Liver (tissue), 9 donors: ENCODE results near the gene MIPEP. TPM values are rescaled to one million over a fixed set of nuclear protein-coding genes. Genes with fewer than 3 reads are reported as not detected.

Experiments
- DNase-seq: peaks from one replicate; pipeline ENCODE4 v3.0.0-alpha.2; 2017; ENCODE audit warnings: low spot score
- H3K27ac ChIP-seq, 2 donors: one replicate each; pipeline ENCODE4 v1.7.0; 2013; ENCODE audit warnings: inconsistent platforms in 2 of 2, low read length in 2 of 2, control low read depth in 1 of 2, low read depth in 1 of 2, mild to moderate bottlenecking in 1 of 2
- H3K27me3 ChIP-seq, 4 donors: one replicate each; pipeline versions ENCODE4 v1.6.1 to v1.7.0; 2013; ENCODE audit warnings: low read length in 3 of 4, inconsistent platforms in 1 of 4, mild to moderate bottlenecking in 1 of 4, moderate library complexity in 1 of 4; ENCODE audit not compliant: control insufficient read depth in 4 of 4, insufficient read depth in 4 of 4
- H3K36me3 ChIP-seq, 4 donors: one replicate each; pipeline versions ENCODE4 v1.6.1 to v1.7.0; 2013; ENCODE audit warnings: low read length in 3 of 4, mild to moderate bottlenecking in 3 of 4, low read depth in 1 of 4, moderate library complexity in 1 of 4; ENCODE audit not compliant: control insufficient read depth in 4 of 4, insufficient read depth in 3 of 4
- H3K4me1 ChIP-seq, 4 donors: one replicate each; pipeline versions ENCODE4 v1.6.1 to v1.7.0; 2013; ENCODE audit warnings: low read length in 3 of 4, mild to moderate bottlenecking in 3 of 4, moderate library complexity in 1 of 4; ENCODE audit not compliant: control insufficient read depth in 4 of 4, insufficient read depth in 4 of 4
- H3K4me3 ChIP-seq, 3 donors: one replicate each; pipeline versions ENCODE4 v1.6.1 to v1.7.0; 2013; ENCODE audit warnings: low read length in 3 of 3, control low read depth in 1 of 3, low read depth in 1 of 3, mild to moderate bottlenecking in 1 of 3
- H3K9ac ChIP-seq, 2 donors: one replicate each; pipeline ENCODE4 v1.7.0; 2013; ENCODE audit warnings: low read length in 2 of 2, mild to moderate bottlenecking in 2 of 2, moderate library complexity in 2 of 2, control low read depth in 1 of 2, low read depth in 1 of 2
- H3K9me3 ChIP-seq, 4 donors: one replicate each; pipeline versions ENCODE4 v1.6.1 to v1.7.0; 2013; ENCODE audit warnings: low read length in 3 of 4; ENCODE audit not compliant: control insufficient read depth in 4 of 4
- EGR1 ChIP-seq, 2 donors: IDR thresholded peaks; 2 replicates each; pipeline ENCODE4 v1.6.1; 2016 to 2018; ENCODE audit warnings: antibody characterized with exemption in 2 of 2, low read depth in 2 of 2
- FOXA1 ChIP-seq: IDR thresholded peaks from 2 replicates; pipeline ENCODE4 v1.6.1; 2016; ENCODE audit warnings: antibody characterized with exemption
- FOXA2 ChIP-seq: IDR thresholded peaks from 2 replicates; pipeline ENCODE4 v1.6.1; 2016; ENCODE audit warnings: antibody characterized with exemption
- GABPA ChIP-seq, 2 donors: IDR thresholded peaks in 1 of 2; conservative IDR thresholded peaks in 1 of 2; 2 replicates each; pipeline ENCODE4 v1.6.1; 2016; ENCODE audit warnings: antibody characterized with exemption in 2 of 2, mild to moderate bottlenecking in 1 of 2, moderate library complexity in 1 of 2
- HNF4A ChIP-seq, 2 donors: conservative IDR thresholded peaks; 2 replicates each; pipeline ENCODE4 v1.6.1; 2016; ENCODE audit warnings: antibody characterized with exemption in 2 of 2, mild to moderate bottlenecking in 2 of 2
- JUND ChIP-seq, 2 donors: IDR thresholded peaks; 2 replicates each; pipeline ENCODE4 v1.6.1; 2016; ENCODE audit warnings: antibody characterized with exemption in 2 of 2
- RAD21 ChIP-seq, 2 donors: IDR thresholded peaks; 2 replicates each; pipeline ENCODE4 v1.6.1; 2016; ENCODE audit warnings: antibody characterized with exemption in 2 of 2, mild to moderate bottlenecking in 2 of 2
- RXRA ChIP-seq, 2 donors: IDR thresholded peaks; 2 replicates each; pipeline ENCODE4 v1.6.1; 2017 to 2018; ENCODE audit warnings: antibody characterized with exemption in 2 of 2, mild to moderate bottlenecking in 1 of 2
- SP1 ChIP-seq: IDR thresholded peaks from 2 replicates; pipeline ENCODE4 v1.6.1; 2018; ENCODE audit warnings: antibody characterized with exemption, mild to moderate bottlenecking
- TAF1 ChIP-seq: conservative IDR thresholded peaks from 2 replicates; pipeline ENCODE4 v1.6.1; 2016; ENCODE audit warnings: antibody characterized with exemption, mild to moderate bottlenecking
- YY1 ChIP-seq: IDR thresholded peaks from 2 replicates; pipeline ENCODE4 v1.6.1; 2016; ENCODE audit warnings: antibody characterized with exemption, mild to moderate bottlenecking
- WGBS: extraction: QIAGEN DNeasy Blood & Tissue Kit; methylation state at CpG from one replicate; pipeline ENCODE4 v1.1.7; 2013; 5-methylcytosine and 5-hydroxymethylcytosine counted together
- polyA plus RNA-seq, 2 donors: library from polyadenylated mRNA; stranded (reverse) in 1 of 2; unstranded in 1 of 2; fragments of 200-250 nt in 1 of 2; fragments of >200 nt in 1 of 2; fragmentation: Nextera tagmentation in 1 of 2; extraction: Ambion mirVana in 1 of 2; gene quantifications; one replicate each; pipeline versions ENCODE4 v1.2.1 to v1.2.3, GENCODE V29; 2013 to 2015
- total RNA-seq, 2 donors: library from RNA; depleted of rRNA; stranded (reverse); fragments of >200 nt; gene quantifications; one replicate each; pipeline ENCODE4 v1.2.3, GENCODE V29; 2014
- TF ChIP-seq, protein P1 (sequence below): IDR thresholded peaks from 2 replicates; pipeline ENCODE4 v1.6.1; 2016; ENCODE audit warnings: antibody characterized with exemption
- TF ChIP-seq, protein P2 (sequence below): IDR thresholded peaks from 2 replicates; pipeline ENCODE4 v1.6.1; 2016; ENCODE audit warnings: antibody characterized with exemption, mild to moderate bottlenecking
- TF ChIP-seq, protein P3 (sequence below): fragments of 150-350 bp; IDR thresholded peaks from 2 replicates; pipeline ENCODE4 v1.5.1; 2017; ENCODE audit warnings: improper control_type of control experiment, low read depth, low read length; ENCODE audit not compliant: missing input control
- donor health status: healthy.
- donor health status: healthy.
- donor health status: healthy.
- donor health status: healthy.
- donor health status: healthy.

The MIPEP gene
- total and polyA plus RNA-seq, 4 donors = 7.4 to 11.7 (median 10.2) TPM

DNA sequence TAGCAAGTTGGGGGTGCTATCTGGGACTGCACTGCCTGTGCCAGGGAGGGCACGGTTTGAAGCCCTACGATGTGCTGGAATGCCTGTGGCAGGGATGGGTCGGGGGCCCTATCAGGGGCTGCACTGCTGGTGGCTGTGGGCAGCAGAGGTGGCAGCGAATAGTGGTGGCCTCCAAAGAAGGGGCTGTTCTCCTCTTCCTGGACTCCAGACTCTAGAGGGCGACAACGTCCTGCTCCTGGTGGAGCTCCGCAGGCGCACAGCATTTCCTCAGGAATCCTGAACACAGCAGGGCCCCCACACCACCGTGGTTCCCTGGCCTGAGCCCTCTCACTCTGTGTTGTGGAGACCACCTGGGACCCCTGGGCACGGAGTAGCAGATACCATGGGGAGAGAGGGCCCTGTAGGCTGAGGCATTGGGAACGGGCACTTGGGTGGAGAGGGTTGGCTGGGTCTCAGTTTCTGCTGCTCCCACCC lies 173.4 kb downstream of the MIPEP start:
- WGBS = 89% methylated on average over 11 of the region's 11 CpGs
- no peak overlapping the region for H3K9ac ChIP-seq
- no peaks in the 10 kb centered on the region for H3K4me1 ChIP-seq
- H3K4me3 ChIP-seq = no peak overlapping the region
- TF ChIP-seq EGR1 (IDR thresholded peaks at IDR 0.05; ENCODE audit: low read depth in 2 of 2) (no peak), YY1 (no peak), RAD21 (IDR thresholded peaks at IDR 0.05) (peak in 1 of 2 donors; percentile 38), GABPA (IDR thresholded peaks at IDR 0.05 in 1 of 2, conservative IDR thresholded peaks at IDR 0.05 in 1 of 2) (no peak), FOXA1 (no peak)
- H3K9me3 ChIP-seq = no peaks in the 10 kb centered on the region
- H3K27ac ChIP-seq = no peak overlapping the region
- no peak for DNase-seq
- no peaks in the 10 kb centered on the region for H3K36me3 ChIP-seq
- no peaks in the 10 kb centered on the region for H3K27me3 ChIP-seq

DNA sequence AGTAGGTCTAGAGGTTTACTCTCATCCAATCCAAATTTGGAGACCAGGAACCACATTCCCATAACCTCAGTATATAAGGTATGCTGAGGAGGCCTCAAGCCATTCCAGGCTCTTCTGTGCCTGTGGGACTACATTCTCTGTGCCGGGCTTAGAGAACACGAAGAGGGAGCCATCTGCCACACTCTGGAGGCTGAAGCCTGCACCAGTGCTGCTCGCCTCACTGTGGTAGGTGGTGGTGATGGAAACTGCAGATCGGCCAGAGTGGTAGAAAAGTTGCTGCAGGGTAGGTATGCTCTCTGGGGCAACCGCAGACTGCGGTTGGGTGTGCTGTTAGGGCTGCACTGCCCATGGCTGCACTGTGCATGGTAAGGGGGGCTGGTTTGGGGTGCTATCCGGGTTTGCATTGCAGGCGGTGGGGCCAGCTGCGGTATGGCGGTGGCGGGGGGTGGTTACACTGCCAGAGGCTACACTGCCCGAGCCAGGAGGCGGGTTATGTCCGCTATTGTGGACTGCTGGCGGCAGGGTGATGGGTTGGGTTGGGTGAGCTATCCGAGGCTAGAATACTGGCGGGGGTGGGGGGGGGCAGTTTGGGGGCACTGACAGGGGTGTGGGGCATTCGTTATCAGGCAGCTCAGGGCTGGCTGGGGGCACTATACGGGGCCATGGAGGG lies 174.0 kb downstream of the MIPEP start:
- Histone ChIP-seq H3K27ac (no peak overlapping the region), H3K4me1 (no peaks in the 10 kb centered on the region), H3K9ac (no peak overlapping the region), H3K36me3 (no peaks in the 10 kb centered on the region), H3K9me3 (no peaks in the 10 kb centered on the region), H3K4me3 (no peak overlapping the region), H3K27me3 (no peaks in the 10 kb centered on the region)
- DNase-seq = no peak
- 86% methylated on average over 19 of the region's 19 CpGs for WGBS
- TF ChIP-seq FOXA1 = no peak
- TF ChIP-seq HNF4A (conservative IDR thresholded peaks at IDR 0.05) = no peak
- TF ChIP-seq, protein P1, sequence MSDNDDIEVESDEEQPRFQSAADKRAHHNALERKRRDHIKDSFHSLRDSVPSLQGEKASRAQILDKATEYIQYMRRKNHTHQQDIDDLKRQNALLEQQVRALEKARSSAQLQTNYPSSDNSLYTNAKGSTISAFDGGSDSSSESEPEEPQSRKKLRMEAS = no peak
- TF ChIP-seq, protein P2, sequence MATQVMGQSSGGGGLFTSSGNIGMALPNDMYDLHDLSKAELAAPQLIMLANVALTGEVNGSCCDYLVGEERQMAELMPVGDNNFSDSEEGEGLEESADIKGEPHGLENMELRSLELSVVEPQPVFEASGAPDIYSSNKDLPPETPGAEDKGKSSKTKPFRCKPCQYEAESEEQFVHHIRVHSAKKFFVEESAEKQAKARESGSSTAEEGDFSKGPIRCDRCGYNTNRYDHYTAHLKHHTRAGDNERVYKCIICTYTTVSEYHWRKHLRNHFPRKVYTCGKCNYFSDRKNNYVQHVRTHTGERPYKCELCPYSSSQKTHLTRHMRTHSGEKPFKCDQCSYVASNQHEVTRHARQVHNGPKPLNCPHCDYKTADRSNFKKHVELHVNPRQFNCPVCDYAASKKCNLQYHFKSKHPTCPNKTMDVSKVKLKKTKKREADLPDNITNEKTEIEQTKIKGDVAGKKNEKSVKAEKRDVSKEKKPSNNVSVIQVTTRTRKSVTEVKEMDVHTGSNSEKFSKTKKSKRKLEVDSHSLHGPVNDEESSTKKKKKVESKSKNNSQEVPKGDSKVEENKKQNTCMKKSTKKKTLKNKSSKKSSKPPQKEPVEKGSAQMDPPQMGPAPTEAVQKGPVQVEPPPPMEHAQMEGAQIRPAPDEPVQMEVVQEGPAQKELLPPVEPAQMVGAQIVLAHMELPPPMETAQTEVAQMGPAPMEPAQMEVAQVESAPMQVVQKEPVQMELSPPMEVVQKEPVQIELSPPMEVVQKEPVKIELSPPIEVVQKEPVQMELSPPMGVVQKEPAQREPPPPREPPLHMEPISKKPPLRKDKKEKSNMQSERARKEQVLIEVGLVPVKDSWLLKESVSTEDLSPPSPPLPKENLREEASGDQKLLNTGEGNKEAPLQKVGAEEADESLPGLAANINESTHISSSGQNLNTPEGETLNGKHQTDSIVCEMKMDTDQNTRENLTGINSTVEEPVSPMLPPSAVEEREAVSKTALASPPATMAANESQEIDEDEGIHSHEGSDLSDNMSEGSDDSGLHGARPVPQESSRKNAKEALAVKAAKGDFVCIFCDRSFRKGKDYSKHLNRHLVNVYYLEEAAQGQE = no peak
- no peak for TF ChIP-seq RAD21 (IDR thresholded peaks at IDR 0.05)
- no peak for TF ChIP-seq FOXA2
- no peak for TF ChIP-seq JUND (IDR thresholded peaks at IDR 0.05)
- no peak for TF ChIP-seq YY1
- TF ChIP-seq TAF1 = no peak
- TF ChIP-seq RXRA (IDR thresholded peaks at IDR 0.05) = no peak
- no peak for TF ChIP-seq SP1
- TF ChIP-seq, protein P3, sequence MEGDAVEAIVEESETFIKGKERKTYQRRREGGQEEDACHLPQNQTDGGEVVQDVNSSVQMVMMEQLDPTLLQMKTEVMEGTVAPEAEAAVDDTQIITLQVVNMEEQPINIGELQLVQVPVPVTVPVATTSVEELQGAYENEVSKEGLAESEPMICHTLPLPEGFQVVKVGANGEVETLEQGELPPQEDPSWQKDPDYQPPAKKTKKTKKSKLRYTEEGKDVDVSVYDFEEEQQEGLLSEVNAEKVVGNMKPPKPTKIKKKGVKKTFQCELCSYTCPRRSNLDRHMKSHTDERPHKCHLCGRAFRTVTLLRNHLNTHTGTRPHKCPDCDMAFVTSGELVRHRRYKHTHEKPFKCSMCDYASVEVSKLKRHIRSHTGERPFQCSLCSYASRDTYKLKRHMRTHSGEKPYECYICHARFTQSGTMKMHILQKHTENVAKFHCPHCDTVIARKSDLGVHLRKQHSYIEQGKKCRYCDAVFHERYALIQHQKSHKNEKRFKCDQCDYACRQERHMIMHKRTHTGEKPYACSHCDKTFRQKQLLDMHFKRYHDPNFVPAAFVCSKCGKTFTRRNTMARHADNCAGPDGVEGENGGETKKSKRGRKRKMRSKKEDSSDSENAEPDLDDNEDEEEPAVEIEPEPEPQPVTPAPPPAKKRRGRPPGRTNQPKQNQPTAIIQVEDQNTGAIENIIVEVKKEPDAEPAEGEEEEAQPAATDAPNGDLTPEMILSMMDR = no peak
